DMS53 treated with DMSO at 0.1 percent for 48 hours (cell line): Measurements from ENCODE around the gene DDX28.
"Not testable (repeated sequence)": the region's sequence is repeated elsewhere in the genome, so short reads cannot be mapped to it uniquely, and the experiment has no call there.

Experiments used
- DNase-seq: peaks from one replicate; lab custom pipeline; 2025; ENCODE audit not compliant: unreplicated experiment; lab: John Stamatoyannopoulos, UW

The DDX28 gene

DNA sequence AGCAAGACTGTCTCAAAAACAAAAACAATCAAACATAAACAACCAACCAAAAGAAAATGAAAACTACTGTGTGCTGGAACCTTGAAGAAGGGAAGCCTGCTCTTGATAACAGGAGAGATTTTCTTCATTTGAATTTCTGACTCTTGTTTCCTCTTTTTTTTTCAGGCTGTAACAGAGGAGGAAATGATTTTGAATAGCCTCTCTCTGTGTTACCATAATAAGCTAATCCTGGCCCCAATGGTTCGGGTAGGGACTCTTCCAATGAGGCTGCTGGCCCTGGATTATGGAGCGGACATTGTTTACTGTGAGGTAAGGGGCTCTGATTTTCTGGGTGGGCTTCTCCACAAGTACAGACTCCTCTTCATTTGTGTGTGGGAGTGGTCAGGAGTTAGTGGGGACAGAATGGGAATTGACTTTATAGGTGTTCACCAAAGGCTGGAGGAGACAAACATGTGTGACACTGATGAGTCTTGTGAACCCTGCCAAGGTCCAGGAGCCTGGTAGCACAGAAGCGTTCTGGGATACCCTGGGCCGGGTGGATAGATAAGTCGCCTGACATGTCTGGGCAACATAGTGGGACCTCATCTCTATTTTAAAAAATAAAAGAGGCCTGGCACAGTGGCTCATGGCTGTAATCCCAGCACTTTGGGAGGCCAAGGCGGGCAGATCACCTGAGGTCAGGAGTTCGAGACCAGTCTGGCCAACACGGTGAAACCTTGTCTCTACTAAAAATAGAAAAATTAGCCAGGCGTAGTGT lies 15.0 kb upstream of the DDX28 start:
- DNase-seq, result no peak

GRCh38 chr16:68035227-68035626 lies 12.2 kb upstream of the DDX28 start:
- no peak for DNase-seq

DNA sequence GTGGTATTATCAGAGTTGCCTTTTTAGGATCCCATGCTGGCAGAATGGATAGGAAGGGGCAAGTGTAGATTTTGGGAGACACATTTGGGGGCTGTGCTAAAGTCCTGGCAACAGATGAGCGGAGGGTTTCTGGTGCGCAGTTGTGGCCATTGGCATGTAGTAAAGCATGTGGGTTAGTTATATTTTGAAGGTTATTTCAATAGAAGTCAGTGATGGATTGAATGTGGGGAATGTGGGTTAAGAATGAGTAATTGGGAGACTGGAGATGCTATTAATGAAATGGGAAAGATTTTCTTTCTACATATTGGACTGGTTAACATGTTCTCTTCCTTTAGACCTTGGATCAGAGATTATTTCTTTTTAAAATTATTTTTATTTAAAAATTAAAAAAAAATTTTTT lies 10.1 kb upstream of the DDX28 start:
- no peak for DNase-seq

DNA sequence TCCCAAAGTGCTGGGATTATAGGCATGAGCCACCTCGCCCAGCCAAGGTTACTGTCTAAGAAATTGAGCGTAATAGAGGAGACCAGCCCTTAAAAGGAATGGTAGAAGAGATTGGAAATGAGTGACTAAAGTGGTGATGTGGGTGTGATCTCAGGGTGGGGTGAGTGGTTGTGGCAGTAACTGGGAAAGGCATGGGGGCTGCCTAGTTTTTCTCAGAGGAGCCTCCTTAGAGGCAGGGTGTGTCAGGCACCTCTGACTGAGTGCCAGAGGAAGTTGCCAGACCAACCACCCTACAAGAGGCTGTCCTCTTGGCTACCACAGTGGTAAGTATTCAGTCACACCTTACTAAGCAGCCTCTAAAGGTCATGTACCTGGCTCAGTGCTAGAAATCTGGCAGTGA lies 8.9 kb upstream of the DDX28 start:
- no peak for DNase-seq

DNA sequence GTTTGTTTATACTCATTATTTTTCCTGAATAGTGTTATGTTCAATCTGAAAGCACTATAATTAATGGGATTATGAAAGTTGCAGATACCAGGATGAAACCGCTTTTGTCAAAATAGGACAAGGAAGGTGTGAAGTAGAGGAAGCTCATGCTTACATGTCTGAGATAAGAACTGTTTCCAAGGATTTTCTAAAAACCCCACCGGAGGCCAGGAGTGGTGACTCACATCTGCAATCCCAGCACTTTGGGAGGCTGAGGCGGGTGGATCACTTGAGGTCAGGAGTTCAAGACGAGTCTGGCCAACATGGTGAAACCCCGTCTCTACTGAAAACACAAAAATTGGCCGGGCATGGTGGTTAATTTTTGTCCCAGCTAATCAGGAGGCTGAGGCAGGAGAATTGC lies 7.1 kb upstream of the DDX28 start:
- DNase-seq, result not testable (repeated sequence)

- DNase-seq, result no peak
Observed at GRCh38 chr16:68028996-68029395, 6.0 kb upstream of the DDX28 start.

GRCh38 chr16:68022278-68022727 lies 729 bp downstream of the DDX28 start:
- DNase-seq, result no peak

DNA sequence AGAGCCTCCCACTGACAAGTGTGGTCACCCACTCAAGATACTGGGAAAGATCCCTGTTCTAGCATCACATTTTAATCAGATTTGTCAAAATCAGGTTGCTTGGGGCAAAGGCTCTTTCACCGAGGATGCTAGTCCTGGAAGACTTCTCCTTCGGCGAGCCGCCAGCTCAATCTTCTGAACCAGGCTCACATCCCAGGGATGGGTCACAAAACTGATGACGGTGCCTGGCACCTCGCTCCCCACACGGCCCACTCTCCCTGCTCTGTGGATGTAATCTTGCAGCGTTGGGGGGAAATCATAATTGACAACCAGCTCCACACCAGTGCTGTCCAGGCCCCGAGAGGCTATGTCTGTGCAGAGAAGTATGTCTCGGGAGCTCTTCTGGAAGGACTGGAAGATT lies 1.5 kb downstream of the DDX28 start:
- DNase-seq, result no peak

DNA sequence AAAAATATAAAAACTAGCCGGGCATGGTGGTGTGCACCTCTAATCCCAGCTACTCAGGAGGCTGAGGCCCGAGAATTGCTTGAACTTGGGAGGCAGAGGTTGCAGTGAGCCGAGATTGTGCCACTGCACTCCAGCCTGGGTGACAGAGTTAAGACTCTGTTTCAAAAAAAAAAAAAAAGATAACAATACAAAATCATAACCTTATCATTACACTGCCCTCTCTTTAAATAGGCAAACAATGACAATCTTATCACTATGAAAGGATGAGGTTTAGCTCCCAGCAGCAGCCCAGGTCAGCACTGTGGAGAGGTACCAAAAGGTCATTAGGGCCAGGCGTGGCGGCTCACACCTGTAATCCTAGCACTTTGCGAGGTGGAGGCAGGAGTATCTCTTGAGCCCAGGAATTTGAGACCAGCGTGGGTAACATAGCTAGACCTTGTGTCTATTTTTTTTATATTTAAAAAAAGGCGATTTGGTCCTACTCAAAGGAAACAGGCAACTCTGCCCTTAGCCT lies 3.8 kb downstream of the DDX28 start:
- DNase-seq, result no peak

GRCh38 chr16:68015681-68016080 lies 7.4 kb downstream of the DDX28 start, which contains the start of gene DPEP2NB:
Gene DPEP2NB (minus strand): TSS chr16:68015911. CDS start chr16:68015770, 141 bp downstream.
- no peak for DNase-seq

GRCh38 chr16:68013440-68013839 lies 9.6 kb downstream of the DDX28 start:
- DNase-seq, result no peak

DNA sequence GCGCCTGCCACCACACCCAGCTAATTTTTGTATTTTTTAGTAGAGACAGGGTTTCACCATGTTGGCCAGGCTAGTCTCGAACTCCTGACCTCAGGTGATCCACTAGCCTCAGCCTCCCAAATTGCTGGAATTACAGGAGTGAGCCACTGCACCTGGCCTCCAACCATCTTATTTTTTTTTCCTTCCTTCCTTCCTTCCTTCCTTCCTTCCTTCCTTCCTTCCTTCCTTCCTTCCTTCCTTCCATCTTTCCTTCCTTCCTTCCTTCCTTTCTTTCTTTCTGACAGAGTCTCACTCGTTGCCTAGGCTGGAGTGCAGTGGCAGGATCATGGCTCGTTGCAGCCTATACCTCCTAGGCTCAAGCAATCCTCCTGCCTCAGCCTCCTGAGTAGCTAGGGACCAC lies 13.2 kb downstream of the DDX28 start:
- not testable (repeated sequence) for DNase-seq

- no peak for DNase-seq
Observed at GRCh38 chr16:68009157-68009735, 13.8 kb downstream of the DDX28 start.

- DNase-seq, result no peak
Observed at GRCh38 chr16:68005786-68006286, 17.2 kb downstream of the DDX28 start.

DNA sequence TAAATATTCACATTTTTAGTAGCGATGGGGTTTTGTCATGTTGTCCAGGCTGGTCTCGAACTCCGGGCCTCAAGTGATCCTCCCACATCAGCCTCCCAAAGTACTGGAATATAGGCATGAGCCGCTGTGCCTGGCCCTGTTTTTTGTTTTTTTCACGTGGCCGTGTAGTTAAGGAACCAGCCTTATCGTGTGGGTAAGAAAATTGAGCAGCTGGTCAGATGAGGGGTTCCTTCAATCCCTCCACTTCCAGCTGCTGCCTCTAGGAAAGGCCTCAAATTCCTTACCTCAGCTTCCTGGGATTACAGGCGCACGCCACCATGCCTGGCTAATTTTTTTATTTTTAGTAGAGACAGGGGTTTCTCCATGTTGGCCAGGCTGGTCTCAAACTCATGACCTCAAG lies 17.8 kb downstream of the DDX28 start:
- DNase-seq, result no peak

GRCh38 chr16:68003031-68003430 lies 20.0 kb downstream of the DDX28 start:
- no peak for DNase-seq

- DNase-seq, result no peak
Observed at GRCh38 chr16:68000450-68000849, 22.6 kb downstream of the DDX28 start.

- no peak for DNase-seq
Observed at GRCh38 chr16:67999985-68000384, 23.0 kb downstream of the DDX28 start.

- not testable (repeated sequence) for DNase-seq
Observed at GRCh38 chr16:67998779-67999688, 24.0 kb downstream of the DDX28 start, which contains the start of gene DPEP2. Gene DPEP2 (minus strand): TSS chr16:67999484. CDS start chr16:67993212, 6,272 bp downstream.

- DNase-seq, result not testable (repeated sequence)
Observed at GRCh38 chr16:67998231-67998778, 24.7 kb downstream of the DDX28 start.

DNA sequence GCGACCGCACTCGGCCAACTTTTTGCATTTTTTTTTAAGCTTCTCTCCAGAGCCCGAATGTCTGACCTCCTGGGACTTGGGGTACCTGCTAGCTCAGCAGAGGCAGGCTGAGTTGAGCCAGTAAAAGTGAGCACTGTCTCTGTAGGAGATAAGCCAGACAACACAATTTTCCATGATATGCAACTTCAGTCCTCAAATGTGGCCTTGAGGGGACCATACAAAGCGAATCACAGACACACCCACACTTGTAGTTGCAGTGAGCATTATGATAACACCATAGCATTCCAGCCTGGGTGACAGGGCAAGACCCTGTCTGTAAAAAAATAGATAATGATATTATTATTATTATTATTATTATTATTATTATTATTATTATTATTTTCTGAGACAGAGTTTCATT lies 26.4 kb downstream of the DDX28 start:
- DNase-seq, result no peak
